ENCODE results near the gene KHDC1L.

The KHDC1L gene

DNA sequence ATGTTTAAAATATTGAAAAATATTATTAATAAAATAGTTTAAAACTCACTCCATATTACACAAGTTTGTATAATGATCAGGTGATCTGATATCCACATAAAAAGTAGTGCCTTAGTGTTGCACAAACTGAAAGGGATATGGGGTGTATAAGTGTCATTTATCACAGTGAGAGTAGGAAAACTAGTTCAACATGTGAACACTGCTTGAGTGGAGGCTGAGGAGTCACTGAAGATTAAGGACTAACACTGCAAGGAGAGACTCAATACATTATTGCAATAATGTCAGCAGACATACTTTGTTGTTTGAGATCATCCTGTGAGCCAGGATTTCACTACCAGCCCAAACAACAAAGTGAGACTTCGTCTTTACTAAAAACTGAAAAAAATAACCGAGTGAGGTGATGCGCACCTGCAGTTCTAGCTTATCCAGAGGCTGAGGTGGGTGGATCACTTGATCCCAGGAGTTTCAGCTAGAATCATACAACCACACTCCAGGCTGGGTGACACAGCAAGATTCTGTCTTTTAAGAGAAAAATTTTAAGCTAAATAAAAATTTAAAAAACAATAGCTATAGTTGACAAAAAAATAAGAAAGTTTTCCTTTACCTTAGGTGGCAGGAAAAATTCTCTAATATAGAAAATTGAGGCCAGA is 2.4 kb upstream of the KHDC1L start:
- Histone ChIP-seq H3K9me3 (ENCODE audit: insufficient read depth, low read depth, low read length) (no peaks in the 10 kb centered on the region), H3K4me1 (ENCODE audit: insufficient read depth, low read length, poor library complexity, severe bottlenecking) (no peaks in the 10 kb centered on the region), H3K79me2 (ENCODE audit: insufficient read depth, low read length) (no peaks in the 10 kb centered on the region), H2AFZ (ENCODE audit: low read length) (no peak overlapping the region), H3K4me2 (ENCODE audit: low read depth, low read length, poor library complexity, severe bottlenecking) (no peak overlapping the region), H3K4me3 (ENCODE audit: low read length, poor library complexity, severe bottlenecking) (no peak overlapping the region), H4K20me1 (ENCODE audit: insufficient read depth, low read length, poor library complexity, severe bottlenecking) (no peaks in the 10 kb centered on the region), H3F3A (ENCODE audit: low read depth) (no peaks in the 10 kb centered on the region), H3K36me3 (ENCODE audit: insufficient read depth, low read length) (no peaks in the 10 kb centered on the region), H3K27me3 (ENCODE audit: insufficient read depth, low read length, poor library complexity, severe bottlenecking) (no peaks in the 10 kb centered on the region), H3K9me2 (replicated peaks; ENCODE audit: low read depth, low read length) (no peaks in the 10 kb centered on the region), H3K9ac (ENCODE audit: low read depth, low read length, poor library complexity, severe bottlenecking) (no peak overlapping the region)
- TF ChIP-seq, protein P1, sequence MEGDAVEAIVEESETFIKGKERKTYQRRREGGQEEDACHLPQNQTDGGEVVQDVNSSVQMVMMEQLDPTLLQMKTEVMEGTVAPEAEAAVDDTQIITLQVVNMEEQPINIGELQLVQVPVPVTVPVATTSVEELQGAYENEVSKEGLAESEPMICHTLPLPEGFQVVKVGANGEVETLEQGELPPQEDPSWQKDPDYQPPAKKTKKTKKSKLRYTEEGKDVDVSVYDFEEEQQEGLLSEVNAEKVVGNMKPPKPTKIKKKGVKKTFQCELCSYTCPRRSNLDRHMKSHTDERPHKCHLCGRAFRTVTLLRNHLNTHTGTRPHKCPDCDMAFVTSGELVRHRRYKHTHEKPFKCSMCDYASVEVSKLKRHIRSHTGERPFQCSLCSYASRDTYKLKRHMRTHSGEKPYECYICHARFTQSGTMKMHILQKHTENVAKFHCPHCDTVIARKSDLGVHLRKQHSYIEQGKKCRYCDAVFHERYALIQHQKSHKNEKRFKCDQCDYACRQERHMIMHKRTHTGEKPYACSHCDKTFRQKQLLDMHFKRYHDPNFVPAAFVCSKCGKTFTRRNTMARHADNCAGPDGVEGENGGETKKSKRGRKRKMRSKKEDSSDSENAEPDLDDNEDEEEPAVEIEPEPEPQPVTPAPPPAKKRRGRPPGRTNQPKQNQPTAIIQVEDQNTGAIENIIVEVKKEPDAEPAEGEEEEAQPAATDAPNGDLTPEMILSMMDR (conservative IDR thresholded peaks at IDR 0.05; ENCODE audit: low read length) = no peak
- TF ChIP-seq EZH2phosphoT487 (IDR thresholded peaks at IDR 0.05; ENCODE audit: borderline replicate concordance) = no peak

DNA sequence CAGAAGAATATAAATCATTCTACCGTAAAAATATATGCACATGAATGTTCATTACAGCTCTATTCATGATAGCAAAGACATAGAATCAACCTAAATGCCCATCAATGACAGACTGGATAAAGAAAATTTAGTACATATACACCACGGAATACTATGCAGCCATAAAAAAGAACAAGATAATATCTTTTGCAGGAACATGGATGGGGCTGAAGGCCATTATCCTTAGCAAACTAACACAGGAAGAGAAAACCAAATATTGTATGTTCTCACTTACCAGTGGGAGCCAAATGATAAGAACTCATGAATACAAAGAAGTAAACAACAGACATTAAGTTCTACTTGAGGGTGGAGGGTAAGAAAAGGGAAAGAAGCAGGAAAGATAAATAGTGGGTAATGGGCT is 8.4 kb downstream of the KHDC1L start:
- no peak for TF ChIP-seq EZH2phosphoT487 (IDR thresholded peaks at IDR 0.05; ENCODE audit: borderline replicate concordance)
- TF ChIP-seq, protein P1 (conservative IDR thresholded peaks at IDR 0.05; ENCODE audit: low read length) = no peak
- Histone ChIP-seq H3K4me1 (ENCODE audit: insufficient read depth, low read length, poor library complexity, severe bottlenecking) (no peaks in the 10 kb centered on the region), H3K4me3 (ENCODE audit: low read length, poor library complexity, severe bottlenecking) (no peak overlapping the region), H3K36me3 (ENCODE audit: insufficient read depth, low read length) (no peaks in the 10 kb centered on the region), H3K27me3 (ENCODE audit: insufficient read depth, low read length, poor library complexity, severe bottlenecking) (no peaks in the 10 kb centered on the region), H3K9me2 (replicated peaks; ENCODE audit: low read depth, low read length) (no peaks in the 10 kb centered on the region), H3K79me2 (ENCODE audit: insufficient read depth, low read length) (no peaks in the 10 kb centered on the region), H4K20me1 (ENCODE audit: insufficient read depth, low read length, poor library complexity, severe bottlenecking) (no peaks in the 10 kb centered on the region), H3K9ac (ENCODE audit: low read depth, low read length, poor library complexity, severe bottlenecking) (no peak overlapping the region), H3K9me3 (ENCODE audit: insufficient read depth, low read depth, low read length) (no peaks in the 10 kb centered on the region), H3K4me2 (ENCODE audit: low read depth, low read length, poor library complexity, severe bottlenecking) (no peak overlapping the region), H2AFZ (ENCODE audit: low read length) (no peak overlapping the region), H3F3A (ENCODE audit: low read depth) (no peaks in the 10 kb centered on the region)

DNA sequence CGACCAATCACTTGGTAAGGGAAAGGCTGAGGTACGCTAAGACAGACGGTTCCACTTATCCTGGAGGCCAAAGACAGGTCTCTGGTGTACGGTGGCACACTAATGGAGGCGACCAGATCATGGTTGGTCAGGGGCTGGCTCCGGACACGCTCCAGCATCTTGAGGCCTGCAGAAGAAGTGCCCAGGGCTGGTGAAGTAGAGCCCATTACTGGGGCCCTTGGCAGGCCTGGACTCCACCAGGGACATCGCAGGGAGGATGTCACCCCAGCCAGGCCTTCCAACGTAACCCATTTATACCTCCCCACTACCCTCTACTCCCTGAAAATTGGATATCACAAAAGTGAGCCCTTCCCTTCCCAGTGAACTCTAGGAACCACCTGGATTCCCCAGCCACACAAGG is 16.2 kb downstream of the KHDC1L start:
- no peaks in the 10 kb centered on the region for H3K27me3 ChIP-seq (ENCODE audit: insufficient read depth, low read length, poor library complexity, severe bottlenecking)
- H3K9me2 ChIP-seq (replicated peaks; ENCODE audit: low read depth, low read length) = no peaks in the 10 kb centered on the region
- H3K4me2 ChIP-seq (ENCODE audit: low read depth, low read length, poor library complexity, severe bottlenecking) = no peak overlapping the region
- H3K36me3 ChIP-seq (ENCODE audit: insufficient read depth, low read length) = no peaks in the 10 kb centered on the region
- H3F3A ChIP-seq (ENCODE audit: low read depth) = no peaks in the 10 kb centered on the region
- H3K4me1 ChIP-seq (ENCODE audit: insufficient read depth, low read length, poor library complexity, severe bottlenecking) = no peaks in the 10 kb centered on the region
- no peak for TF ChIP-seq EZH2phosphoT487 (IDR thresholded peaks at IDR 0.05; ENCODE audit: borderline replicate concordance)
- TF ChIP-seq, protein P1 (conservative IDR thresholded peaks at IDR 0.05; ENCODE audit: low read length) = no peak
- H3K9me3 ChIP-seq (ENCODE audit: insufficient read depth, low read depth, low read length) = no peaks in the 10 kb centered on the region
- H3K4me3 ChIP-seq (ENCODE audit: low read length, poor library complexity, severe bottlenecking) = no peak overlapping the region
- no peaks in the 10 kb centered on the region for H4K20me1 ChIP-seq (ENCODE audit: insufficient read depth, low read length, poor library complexity, severe bottlenecking)
- H3K9ac ChIP-seq (ENCODE audit: low read depth, low read length, poor library complexity, severe bottlenecking) = no peak overlapping the region
- no peaks in the 10 kb centered on the region for H3K79me2 ChIP-seq (ENCODE audit: insufficient read depth, low read length)
- H2AFZ ChIP-seq (ENCODE audit: low read length) = no peak overlapping the region
